Endothelial cell of umbilical vein (primary cell): Measurements from ENCODE around the gene SPAG7. TPM values are rescaled to one million over a fixed set of nuclear protein-coding genes. Genes with fewer than 3 reads are reported as not detected.

ENCODE experiments used
- BruUV-seq: library from RNA; stranded (reverse); fragments of 400-500 nt; replicated peaks from 2 replicates; lab custom pipeline; 2021; lab: Mats Ljungman, UMichigan
- CTCF ChIA-PET: fragments of 300-600, 350-600 bp; sonication (Branson Sonifier 250); formaldehyde crosslinking; loops from one replicate; lab custom pipeline; 2021; ENCODE audit warnings: antibody characterized with exemption, inconsistent platforms; lab: Charles Lee
- POLR2A ChIA-PET: fragments of 300-600, 350-600 bp; sonication (Branson Sonifier 250); formaldehyde crosslinking; loops from one replicate; lab custom pipeline; 2021; ENCODE audit warnings: antibody characterized with exemption, inconsistent platforms; lab: Charles Lee
- DNase-seq: peaks from one replicate; pipeline ENCODE4 v3.0.0-alpha.2; 2011; ENCODE audit warnings: low read depth, low spot score
- FAIRE-seq: peaks from 2 replicates; lab custom pipeline; 2011; peaks lifted over from hg19 to GRCh38; lab: Jason Lieb, UNC
- H2AFZ ChIP-seq: 2 replicates; pipeline ENCODE4 v1.6.0; 2012; ENCODE audit warnings: low read depth, low read length, control low read depth, inconsistent platforms
- H3K27ac ChIP-seq: 2 replicates; pipeline ENCODE4 v1.5.1; 2011; ENCODE audit warnings: low read depth, mild to moderate bottlenecking, control low read depth, low read length, moderate library complexity; ENCODE audit not compliant: insufficient read depth
- H3K27me3 ChIP-seq, 2 experiments: 2 replicates each; pipeline versions ENCODE4 v1.6.0 to v1.6.1; 2011; ENCODE audit warnings: low read length in 2 of 2, mixed read lengths in 1 of 2; ENCODE audit not compliant: control insufficient read depth in 2 of 2, insufficient read depth in 2 of 2
- H3K36me3 ChIP-seq, 2 experiments: 2 replicates in 1 of 2; 3 replicates in 1 of 2; pipeline ENCODE4 v1.5.1; 2011; ENCODE audit warnings: low read length in 2 of 2, mild to moderate bottlenecking in 1 of 2, moderate library complexity in 1 of 2; ENCODE audit not compliant: control insufficient read depth in 2 of 2, insufficient read depth in 2 of 2; ENCODE audit errors: extremely low read depth in 1 of 2
- H3K4me1 ChIP-seq: 3 replicates; pipeline ENCODE4 v1.5.1; 2011; ENCODE audit warnings: mild to moderate bottlenecking, low read length; ENCODE audit not compliant: control insufficient read depth, insufficient read depth; ENCODE audit errors: extremely low read depth
- H3K4me2 ChIP-seq: 2 replicates; pipeline ENCODE4 v1.6.1; 2011; ENCODE audit warnings: low read length, control low read depth, mixed read lengths; ENCODE audit not compliant: insufficient read depth
- H3K4me3 ChIP-seq, 3 experiments: fragments of 200-600 bp in 1 of 3; sonication (generic), shearing (Covaris generic) in 1 of 3; replicated peaks in 1 of 3; 2 replicates each; pipeline ENCODE4 v1.5.1; 2011 to 2016; ENCODE audit warnings: control low read depth in 3 of 3, low read length in 3 of 3, mild to moderate bottlenecking in 2 of 3, inconsistent platforms in 1 of 3, low read depth in 1 of 3, moderate library complexity in 1 of 3; ENCODE audit not compliant: insufficient read depth in 1 of 3
- H3K79me2 ChIP-seq: 2 replicates; pipeline ENCODE4 v1.6.0; 2012; ENCODE audit warnings: low read length, inconsistent platforms; ENCODE audit not compliant: control insufficient read depth, insufficient read depth
- H3K9ac ChIP-seq: replicated peaks from 2 replicates; pipeline ENCODE3; 2011; ENCODE audit warnings: low read length, control low read depth; ENCODE audit not compliant: insufficient read depth; ENCODE audit errors: extremely low read depth
- H3K9me1 ChIP-seq: replicated peaks from 3 replicates; pipeline ENCODE4 v1.6.0; 2011; ENCODE audit warnings: mild to moderate bottlenecking, low read length; ENCODE audit not compliant: control insufficient read depth, insufficient read depth; ENCODE audit errors: extremely low read depth
- H3K9me3 ChIP-seq: replicated peaks from 2 replicates; pipeline ENCODE4 v1.5.1; 2012; ENCODE audit warnings: low read length, inconsistent platforms; ENCODE audit not compliant: control insufficient read depth, insufficient read depth
- H4K20me1 ChIP-seq: replicated peaks from 2 replicates; pipeline ENCODE3; 2011; ENCODE audit warnings: mild to moderate bottlenecking, low read length; ENCODE audit not compliant: control insufficient read depth, insufficient read depth; ENCODE audit errors: extremely low read depth
- EZH2 ChIP-seq: IDR thresholded peaks from 2 replicates; pipeline ENCODE4 v1.6.1; 2012; ENCODE audit warnings: borderline replicate concordance, low read depth, mild to moderate bottlenecking, moderate library complexity, low read length, inconsistent platforms; ENCODE audit not compliant: severe bottlenecking
- FOS ChIP-seq: IDR thresholded peaks from 2 replicates; pipeline ENCODE4 v1.6.1; 2011; ENCODE audit warnings: mild to moderate bottlenecking, low read length, moderate library complexity, borderline replicate concordance; ENCODE audit not compliant: insufficient read depth
- GATA2 ChIP-seq: IDR thresholded peaks from 2 replicates; pipeline ENCODE4 v1.7.0; 2011; ENCODE audit warnings: low read depth, mild to moderate bottlenecking, moderate library complexity, mixed read lengths, low read length; ENCODE audit not compliant: insufficient read length, insufficient read depth
- JUN ChIP-seq: IDR thresholded peaks from 2 replicates; pipeline ENCODE4 v1.6.1; 2011; ENCODE audit warnings: borderline replicate concordance, low read depth; ENCODE audit not compliant: insufficient read length, insufficient read depth
- MYC ChIP-seq: IDR thresholded peaks from one replicate; pipeline ENCODE4 v1.6.1; 2011; ENCODE audit warnings: mild to moderate bottlenecking, low read depth, low read length
- POLR2A ChIP-seq: IDR thresholded peaks from 2 replicates; pipeline ENCODE4 v1.6.1; 2012; ENCODE audit warnings: low read depth, mild to moderate bottlenecking, control low read depth, low read length
- POLR2AphosphoS5 ChIP-seq: IDR thresholded peaks from 2 replicates; pipeline ENCODE4 v1.6.1; 2012; ENCODE audit warnings: low read depth, mild to moderate bottlenecking, control low read depth, low read length, moderate library complexity; ENCODE audit not compliant: insufficient read depth
- dilution Hi-C: fragments of 300-500 bp; cut with MboI; formaldehyde crosslinking; loops from one replicate; pipeline ENCODE4 v1.15.0; 2019; ENCODE audit warnings: low sequenced_read_pairs; ENCODE audit not compliant: extremely low pct_ligation_motif_present
- intact Hi-C: fragments of 100-400 bp; cut with micrococcal nuclease; formaldehyde crosslinking; loops from one replicate; pipeline ENCODE4 v1.10.0; 2022
- polyA plus RNA-seq, 4 experiments: library from polyadenylated mRNA; depleted of rRNA in 3 of 4; stranded (reverse) in 3 of 4; unstranded in 1 of 4; fragments of >200 nt; gene quantifications; 2 replicates each; pipeline versions ENCODE4 v1.2.1 to v1.2.3, GENCODE V29; 2011 to 2012; ENCODE audit warnings: missing spikeins in 1 of 4
- total RNA-seq: library from RNA; stranded (reverse); gene quantifications from 2 replicates; pipeline ENCODE4 v1.2.3, GENCODE V29; 2021
- TF ChIP-seq, protein P1 (sequence below): IDR thresholded peaks from 2 replicates; pipeline ENCODE4 v1.6.1; 2011; ENCODE audit not compliant: insufficient read depth, insufficient read length
- TF ChIP-seq, protein P2 (sequence below), 2 donors: IDR thresholded peaks; 1 replicate in 1 of 2; 2 replicates in 1 of 2; pipeline ENCODE4 v1.5.1; 2011; ENCODE audit warnings: low read length in 2 of 2, mild to moderate bottlenecking in 2 of 2, moderate library complexity in 2 of 2, control low read depth in 1 of 2, inconsistent platforms in 1 of 2, low read depth in 1 of 2; ENCODE audit not compliant: insufficient read depth in 1 of 2; ENCODE audit errors: extremely low read depth in 1 of 2

SPAG7 gene
- total and polyA plus RNA-seq, 2 donors (not counting 3 experiments of a cell fraction or from before 2014, with no cell fraction given) = 68.6 to 75.2 TPM

DNA sequence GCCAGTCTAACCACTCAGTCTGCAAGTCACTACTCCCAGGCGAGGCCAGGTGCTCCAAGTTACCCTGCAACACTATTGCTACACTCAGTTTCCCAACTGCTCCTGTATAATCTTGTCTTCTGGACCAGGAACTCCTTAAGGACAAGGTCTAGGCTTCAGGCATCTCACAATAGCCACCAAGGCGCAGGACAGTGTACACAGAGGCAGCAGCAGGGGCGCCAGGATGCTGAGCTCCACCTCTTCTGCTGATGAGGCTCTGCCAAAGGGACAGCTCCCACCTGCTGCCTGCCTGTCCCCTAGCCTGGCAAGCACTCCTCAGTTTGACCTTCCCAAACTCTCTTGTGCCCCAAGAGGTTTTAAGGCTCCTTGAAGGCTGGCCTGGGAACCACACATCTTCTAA is 31.2 kb downstream of the SPAG7 start:
- no peak overlapping the region for H2AFZ ChIP-seq
- TF ChIP-seq FOS (no peak), POLR2AphosphoS5 (no peak), GATA2 (no peak), JUN (no peak), MYC (no peak), POLR2A (no peak), EZH2 (no peak)
- TF ChIP-seq, protein P1, sequence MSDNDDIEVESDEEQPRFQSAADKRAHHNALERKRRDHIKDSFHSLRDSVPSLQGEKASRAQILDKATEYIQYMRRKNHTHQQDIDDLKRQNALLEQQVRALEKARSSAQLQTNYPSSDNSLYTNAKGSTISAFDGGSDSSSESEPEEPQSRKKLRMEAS = no peak
- TF ChIP-seq, protein P2, sequence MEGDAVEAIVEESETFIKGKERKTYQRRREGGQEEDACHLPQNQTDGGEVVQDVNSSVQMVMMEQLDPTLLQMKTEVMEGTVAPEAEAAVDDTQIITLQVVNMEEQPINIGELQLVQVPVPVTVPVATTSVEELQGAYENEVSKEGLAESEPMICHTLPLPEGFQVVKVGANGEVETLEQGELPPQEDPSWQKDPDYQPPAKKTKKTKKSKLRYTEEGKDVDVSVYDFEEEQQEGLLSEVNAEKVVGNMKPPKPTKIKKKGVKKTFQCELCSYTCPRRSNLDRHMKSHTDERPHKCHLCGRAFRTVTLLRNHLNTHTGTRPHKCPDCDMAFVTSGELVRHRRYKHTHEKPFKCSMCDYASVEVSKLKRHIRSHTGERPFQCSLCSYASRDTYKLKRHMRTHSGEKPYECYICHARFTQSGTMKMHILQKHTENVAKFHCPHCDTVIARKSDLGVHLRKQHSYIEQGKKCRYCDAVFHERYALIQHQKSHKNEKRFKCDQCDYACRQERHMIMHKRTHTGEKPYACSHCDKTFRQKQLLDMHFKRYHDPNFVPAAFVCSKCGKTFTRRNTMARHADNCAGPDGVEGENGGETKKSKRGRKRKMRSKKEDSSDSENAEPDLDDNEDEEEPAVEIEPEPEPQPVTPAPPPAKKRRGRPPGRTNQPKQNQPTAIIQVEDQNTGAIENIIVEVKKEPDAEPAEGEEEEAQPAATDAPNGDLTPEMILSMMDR (IDR thresholded peaks at IDR 0.05; ENCODE audit: extremely low read depth in 1 of 2, insufficient read depth in 1 of 2, low read depth in 1 of 2, low read length in 2 of 2) = no peak
- H3K4me3 ChIP-seq = no peak overlapping the region
- FAIRE-seq (no peak), DNase-seq (no peak)
- peaks cover 2 to 19% of the 10 kb centered on the region in 2 experiments for H3K36me3 ChIP-seq
- H3K27ac ChIP-seq = no peak overlapping the region
- intact Hi-C loops (no loop called here), dilution Hi-C loops (no loop called here)
- H3K27me3 ChIP-seq = no peaks in the 10 kb centered on the region
- peaks cover 25% of the 10 kb centered on the region for H3K79me2 ChIP-seq
- H3K9me1 ChIP-seq = no peaks in the 10 kb centered on the region
- no peak overlapping the region for H3K9ac ChIP-seq
- ChIA-PET POLR2A (no interaction called here), CTCF (interaction anchor here (1.8 kb wide), 1 partner anchor 27 kb away, joined by 8 read pairs; no protein-coding TSS in a partner anchor)
- BruUV-seq = no TSS peak
- H3K4me1 ChIP-seq = peaks cover 22% of the 10 kb centered on the region
- H3K9me3 ChIP-seq = no peaks in the 10 kb centered on the region
- H4K20me1 ChIP-seq = no peaks in the 10 kb centered on the region
- H3K4me2 ChIP-seq = no peak overlapping the region
